Neuronal stem cell (in vitro differentiated cells): ENCODE results near the gene CAMSAP2.

ENCODE experiments used
- DNase-seq: peaks from one replicate; pipeline ENCODE4 v3.0.0-alpha.2; 2013; ENCODE audit warnings: low spot score
- H2AFZ ChIP-seq: one replicate; pipeline ENCODE4 v1.6.1; 2013; ENCODE audit warnings: mild to moderate bottlenecking, low read length, inconsistent platforms
- H2AK5ac ChIP-seq: 2 replicates; pipeline ENCODE4 v1.6.1; 2013; ENCODE audit warnings: low read depth, mild to moderate bottlenecking, inconsistent platforms, low read length, moderate library complexity, mixed read lengths
- H2BK120ac ChIP-seq: 2 replicates; pipeline ENCODE4 v1.6.1; 2013; ENCODE audit warnings: low read depth, mild to moderate bottlenecking, inconsistent platforms, low read length, moderate library complexity, mixed read lengths
- H2BK12ac ChIP-seq: one replicate; pipeline ENCODE4 v1.6.1; 2013; ENCODE audit warnings: low read length, inconsistent platforms
- H2BK15ac ChIP-seq: 2 replicates; pipeline ENCODE4 v1.6.1; 2013; ENCODE audit warnings: mild to moderate bottlenecking, low read length, inconsistent platforms, mixed read lengths
- H2BK5ac ChIP-seq: one replicate; pipeline ENCODE4 v1.6.1; 2013; ENCODE audit warnings: inconsistent platforms, mild to moderate bottlenecking, low read length, moderate library complexity
- H3K14ac ChIP-seq: one replicate; pipeline ENCODE4 v1.6.1; 2013; ENCODE audit warnings: low read length, inconsistent platforms
- H3K18ac ChIP-seq: 2 replicates; pipeline ENCODE4 v1.6.1; 2013; ENCODE audit warnings: low read length, inconsistent platforms
- H3K23ac ChIP-seq: 2 replicates; pipeline ENCODE4 v1.6.1; 2013; ENCODE audit warnings: low read depth, mild to moderate bottlenecking, mixed read lengths, low read length, inconsistent platforms; ENCODE audit not compliant: poor library complexity
- H3K27ac ChIP-seq: replicated peaks from 3 replicates; pipeline ENCODE4 v1.5.1; 2013; ENCODE audit warnings: low read length, inconsistent platforms
- H3K27me3 ChIP-seq, 3 experiments: 2 replicates each; pipeline ENCODE4 v1.6.1; 2013; ENCODE audit warnings: low read length in 3 of 3, mild to moderate bottlenecking in 2 of 3, inconsistent platforms in 1 of 3, low read depth in 1 of 3, mixed read lengths in 1 of 3, moderate library complexity in 1 of 3; ENCODE audit not compliant: control insufficient read depth in 3 of 3, insufficient read depth in 3 of 3
- H3K36me3 ChIP-seq, 2 donors: replicated peaks in 1 of 2; 2 replicates each; pipeline ENCODE4 v1.6.1; 2013; ENCODE audit warnings: low read length in 2 of 2; ENCODE audit not compliant: control insufficient read depth in 2 of 2, insufficient read depth in 2 of 2
- H3K4ac ChIP-seq: 2 replicates; pipeline ENCODE4 v1.6.1; 2013; ENCODE audit warnings: inconsistent platforms, mild to moderate bottlenecking, low read length, moderate library complexity
- H3K4me1 ChIP-seq, 2 donors: 1 replicate in 1 of 2; 2 replicates in 1 of 2; pipeline ENCODE4 v1.6.1; 2013; ENCODE audit warnings: low read length in 2 of 2, low read depth in 1 of 2; ENCODE audit not compliant: control insufficient read depth in 2 of 2, insufficient read depth in 1 of 2
- H3K4me2 ChIP-seq: one replicate; pipeline ENCODE4 v1.6.1; 2013; ENCODE audit warnings: mild to moderate bottlenecking, low read length, inconsistent platforms; ENCODE audit not compliant: insufficient read depth, poor library complexity, severe bottlenecking
- H3K4me3 ChIP-seq, 2 donors: 2 replicates each; pipeline ENCODE4 v1.5.1; 2013; ENCODE audit warnings: low read length in 2 of 2, mild to moderate bottlenecking in 2 of 2, inconsistent platforms in 1 of 2, moderate library complexity in 1 of 2
- H3K79me1 ChIP-seq: one replicate; pipeline ENCODE4 v1.6.1; 2013; ENCODE audit warnings: low read depth, mild to moderate bottlenecking, inconsistent platforms, low read length, moderate library complexity
- H3K9ac ChIP-seq: one replicate; pipeline ENCODE4 v1.6.1; 2013; ENCODE audit warnings: mild to moderate bottlenecking, low read depth, low read length, inconsistent platforms; ENCODE audit not compliant: poor library complexity
- H3K9me3 ChIP-seq, 2 donors: replicated peaks in 1 of 2; 2 replicates each; pipeline versions ENCODE3 to v1.6.1; 2013; ENCODE audit warnings: low read length in 2 of 2, mild to moderate bottlenecking in 2 of 2, inconsistent platforms in 1 of 2, low read depth in 1 of 2, mixed read lengths in 1 of 2, moderate library complexity in 1 of 2; ENCODE audit not compliant: control insufficient read depth in 2 of 2, insufficient read depth in 1 of 2
- H4K8ac ChIP-seq: one replicate; pipeline ENCODE4 v1.6.1; 2013; ENCODE audit warnings: low read depth, mild to moderate bottlenecking, inconsistent platforms, low read length, moderate library complexity
- H4K91ac ChIP-seq: one replicate; pipeline ENCODE4 v1.6.1; 2013; ENCODE audit warnings: low read length, low read depth, mild to moderate bottlenecking, inconsistent platforms; ENCODE audit not compliant: poor library complexity
- WGBS, 2 donors: extraction: QIAGEN DNeasy Blood & Tissue Kit; methylation state at CpG; one replicate each; pipeline ENCODE4 v1.1.7; 2013; ENCODE audit warnings: missing lambda C conversion rate in 2 of 2, mixed read lengths in 1 of 2; ENCODE audit not compliant: insufficient read length in 2 of 2, insufficient replicate concordance in 1 of 2; ENCODE audit errors: extremely low coverage in 2 of 2; 5-methylcytosine and 5-hydroxymethylcytosine counted together

The CAMSAP2 gene

GRCh38 chr1:200891774-200892157, 153.1 kb downstream of the CAMSAP2 start:
- Histone ChIP-seq H3K27me3 (no peaks in the 10 kb centered on the region), H3K27ac (peak overlapping the region; percentile 99), H3K4me1 (peaks cover 45 to 56% of the 10 kb centered on the region in 2 donors)

GRCh38 chr1:200892546-200892945, 153.9 kb downstream of the CAMSAP2 start:
- H2AFZ ChIP-seq = peak overlapping the region; percentile 91
- H3K14ac ChIP-seq = no peak overlapping the region
- peaks cover 40 to 54% of the 10 kb centered on the region in 2 donors for H3K4me1 ChIP-seq
- H3K27me3 ChIP-seq = no peaks in the 10 kb centered on the region
- whole genome bisulfite sequencing, 2 donors = no CpG with 5 or more reads among the region's 4 CpGs
- H3K36me3 ChIP-seq = peaks cover 0 to 46% of the 10 kb centered on the region in 2 donors
- H3K27ac ChIP-seq = peak overlapping the region; percentile 99
- H3K18ac ChIP-seq = peak overlapping the region; percentile 61
- no peak overlapping the region for H2AK5ac ChIP-seq
- no peak overlapping the region for H3K9ac ChIP-seq
- H3K4me3 ChIP-seq = peak overlapping the region; percentile 85 to 90
- no peak overlapping the region for H3K23ac ChIP-seq
- H2BK120ac ChIP-seq = no peak overlapping the region
- H3K9me3 ChIP-seq = no peaks in the 10 kb centered on the region
- peak overlapping the region; percentile 97 for H2BK5ac ChIP-seq
- H4K91ac ChIP-seq = no peak overlapping the region
- H2BK15ac ChIP-seq = no peak overlapping the region
- DNase-seq = no peak
- H3K4me2 ChIP-seq = peak overlapping the region; percentile 68
- peaks cover 12% of the 10 kb centered on the region for H3K79me1 ChIP-seq
- H3K4ac ChIP-seq = no peak overlapping the region
- no peak overlapping the region for H4K8ac ChIP-seq
- H2BK12ac ChIP-seq = no peak overlapping the region

More at GRCh38 chr1:200891774-200892157, 153.1 kb downstream of the CAMSAP2 start:
- H2BK15ac ChIP-seq = no peak overlapping the region
- H2AFZ ChIP-seq = peak overlapping the region; percentile 91
- WGBS, 2 donors = no CpG with 5 or more reads among the region's 8 CpGs
- H3K79me1 ChIP-seq = peaks cover 6% of the 10 kb centered on the region
- peak overlapping the region; percentile 97 for H2BK5ac ChIP-seq
- H3K9me3 ChIP-seq = no peaks in the 10 kb centered on the region
- peak overlapping the region; percentile 99 for H3K9ac ChIP-seq
- peak overlapping the region; percentile 34 for H2BK12ac ChIP-seq
- H3K4me3 ChIP-seq = peak overlapping the region; percentile 85 to 90
- peak overlapping the region; percentile 68 for H2AK5ac ChIP-seq
- H3K23ac ChIP-seq = no peak overlapping the region
- H4K91ac ChIP-seq = peak overlapping the region; percentile 94
- no peak overlapping the region for H4K8ac ChIP-seq
- peak; percentile 73 for DNase-seq
- H3K4me2 ChIP-seq = peak overlapping the region; percentile 68
- peak overlapping the region; percentile 84 for H3K4ac ChIP-seq
- no peak overlapping the region for H3K14ac ChIP-seq
- peak overlapping the region; percentile 98 for H2BK120ac ChIP-seq
- peak overlapping the region; percentile 97 for H3K18ac ChIP-seq
- peaks cover 0 to 38% of the 10 kb centered on the region in 2 donors for H3K36me3 ChIP-seq

GRCh38 chr1:200892958-200893357, 154.3 kb downstream of the CAMSAP2 start:
- Histone ChIP-seq H2AFZ (no peak overlapping the region), H3K79me1 (peaks cover 15% of the 10 kb centered on the region), H3K36me3 (peaks cover 0 to 50% of the 10 kb centered on the region in 2 donors), H3K4me3 (peak overlapping the region; percentile 85 to 90), H3K4ac (no peak overlapping the region), H2AK5ac (no peak overlapping the region), H3K23ac (no peak overlapping the region), H3K27ac (peak overlapping the region; percentile 99), H3K18ac (no peak overlapping the region), H3K4me1 (peaks cover 36 to 50% of the 10 kb centered on the region in 2 donors), H2BK5ac (no peak overlapping the region), H3K9me3 (no peaks in the 10 kb centered on the region), H4K91ac (no peak overlapping the region), H3K9ac (no peak overlapping the region), H3K27me3 (no peaks in the 10 kb centered on the region), H3K4me2 (peak overlapping the region; percentile 68), H2BK120ac (no peak overlapping the region), H3K14ac (no peak overlapping the region), H2BK15ac (no peak overlapping the region), H4K8ac (no peak overlapping the region), H2BK12ac (no peak overlapping the region)
- DNase-seq = no peak

- H3K27me3 ChIP-seq = no peaks in the 10 kb centered on the region
- H3K4me1 ChIP-seq = peaks cover 31 to 45% of the 10 kb centered on the region in 2 donors
- H3K9me3 ChIP-seq = no peaks in the 10 kb centered on the region
- H3K18ac ChIP-seq = peak overlapping the region; percentile 84
- no peak overlapping the region for H4K8ac ChIP-seq
- H3K4me2 ChIP-seq = peak overlapping the region; percentile 54
- H3K23ac ChIP-seq = peak overlapping the region; percentile 11
- peaks cover 3 to 55% of the 10 kb centered on the region in 2 donors for H3K36me3 ChIP-seq
- peak overlapping the region; percentile 23 for H2AK5ac ChIP-seq
- H2BK5ac ChIP-seq = peak overlapping the region; percentile 35
- H3K27ac ChIP-seq = peak overlapping the region; percentile 29
- H4K91ac ChIP-seq = no peak overlapping the region
- H2BK12ac ChIP-seq = no peak overlapping the region
- H3K4me3 ChIP-seq = peak overlapping the region; percentile 68 to 90
- H3K9ac ChIP-seq = no peak overlapping the region
- H3K4ac ChIP-seq = no peak overlapping the region
- no peak overlapping the region for H3K14ac ChIP-seq
- no CpG with 5 or more reads among the region's 6 CpGs for WGBS, 2 donors
- DNase-seq = no peak
- H3K79me1 ChIP-seq = peaks cover 15% of the 10 kb centered on the region
- no peak overlapping the region for H2BK120ac ChIP-seq
- no peak overlapping the region for H2BK15ac ChIP-seq
- H2AFZ ChIP-seq = no peak overlapping the region
Observed at GRCh38 chr1:200893411-200893901, 154.8 kb downstream of the CAMSAP2 start.
